GM12878 (cell line): ENCODE results near the gene CDC25C. TPM values are rescaled to one million over a fixed set of nuclear protein-coding genes. Genes with fewer than 3 reads are reported as not detected.

Experiments used
- ASH2L ChIP-seq: fragments of 300-600, 200-600 bp; sonication (generic); IDR thresholded peaks from 2 replicates; pipeline ENCODE4 v1.6.1; 2017; ENCODE audit warnings: low read depth, mild to moderate bottlenecking, borderline replicate concordance
- BMI1 ChIP-seq: fragments of 450-650 bp; IDR thresholded peaks from 2 replicates; pipeline ENCODE4 v1.6.1; 2016; ENCODE audit warnings: mild to moderate bottlenecking, moderate library complexity, borderline replicate concordance
- EED ChIP-seq: sonication (generic); IDR thresholded peaks from 2 replicates; pipeline ENCODE4 v1.6.1; 2016; ENCODE audit warnings: antibody characterized with exemption, low read depth
- ESRRA ChIP-seq: IDR thresholded peaks from 2 replicates; pipeline ENCODE4 v1.6.1; 2012; ENCODE audit warnings: mild to moderate bottlenecking, low read length, improper control_type of control experiment
- FOS ChIP-seq: IDR thresholded peaks from 3 replicates; pipeline ENCODE4 v1.6.1; 2011; ENCODE audit warnings: borderline replicate concordance; ENCODE audit not compliant: insufficient read length; ENCODE audit errors: extremely low read depth
- IRF4 ChIP-seq: IDR thresholded peaks from 2 replicates; pipeline ENCODE4 v1.6.1; 2011; ENCODE audit warnings: low read depth, low read length
- KDM1A ChIP-seq: fragments of 200-600 bp; sonication (generic); IDR thresholded peaks from 2 replicates; pipeline ENCODE4 v1.6.1; 2016; ENCODE audit warnings: borderline replicate concordance
- RAD51 ChIP-seq: fragments of 450-650 bp; IDR thresholded peaks from 2 replicates; pipeline ENCODE4 v1.6.1; 2016; ENCODE audit warnings: moderate library complexity, mild to moderate bottlenecking, inconsistent platforms
- RELA ChIP-seq: fragments of 450-650 bp; IDR thresholded peaks from 2 replicates; pipeline ENCODE4 v1.8.0; 2014; ENCODE audit warnings: borderline replicate concordance; ENCODE audit not compliant: partially characterized antibody
- SIX5 ChIP-seq: IDR thresholded peaks from 2 replicates; pipeline ENCODE4 v1.6.1; 2011; ENCODE audit warnings: mild to moderate bottlenecking, low read depth, low read length, moderate library complexity; ENCODE audit not compliant: severe bottlenecking
- TAF1 ChIP-seq: IDR thresholded peaks from 2 replicates; pipeline ENCODE4 v1.6.1; 2011; ENCODE audit warnings: mild to moderate bottlenecking, low read depth, low read length, borderline replicate concordance
- TCF7 ChIP-seq: IDR thresholded peaks from 2 replicates; pipeline ENCODE4 v1.6.1; 2014; ENCODE audit warnings: antibody characterized with exemption, borderline replicate concordance
- YY1 ChIP-seq: IDR thresholded peaks from 2 replicates; pipeline ENCODE4 v1.6.1; 2011; ENCODE audit warnings: low read depth, mild to moderate bottlenecking, low read length
- ZNF622 ChIP-seq: fragments of 450-650 bp; IDR thresholded peaks from 2 replicates; pipeline ENCODE4 v1.6.1; 2017; ENCODE audit warnings: mild to moderate bottlenecking, inconsistent platforms
- polyA plus RNA-seq, 11 experiments: library from polyadenylated mRNA; depleted of rRNA in 4 of 11; unstranded in 6 of 11; stranded (reverse) in 5 of 11; fragments of >200 nt; fragmentation: Nextera tagmentation in 4 of 11; fragmentation: Illumina TruSeq in 1 of 11; extraction: Ambion mirVana in 4 of 11; extraction: Trizol in 1 of 11; gene quantifications; 1 replicate in 1 of 11; 2 replicates in 10 of 11; pipeline versions ENCODE4 v1.2.1 to v1.2.3, GENCODE V29; 2011 to 2016; ENCODE audit warnings: inconsistent platforms in 2 of 11, missing spikeins in 2 of 11, low read depth in 1 of 11
- total RNA-seq, 4 experiments: library from RNA; depleted of rRNA in 3 of 4; stranded (reverse); fragments of >200 nt in 3 of 4; fragmentation: Illumina TruSeq in 1 of 4; extraction: Trizol in 1 of 4; gene quantifications; 2 replicates each; pipeline versions ENCODE4 v1.2.1 to v1.2.3, GENCODE V29; 2013 to 2021
- TF ChIP-seq, protein P1 (sequence below): fragments of 450-650 bp; IDR thresholded peaks from 2 replicates; pipeline ENCODE4 v1.6.1; 2018; ENCODE audit warnings: mild to moderate bottlenecking, low read depth, moderate library complexity; ENCODE audit not compliant: partially characterized antibody
- TF ChIP-seq, protein P2 (sequence below): IDR thresholded peaks from 2 replicates; pipeline ENCODE4 v1.6.1; 2011; ENCODE audit warnings: low read depth, low read length, improper control_type of control experiment, borderline replicate concordance
- TF ChIP-seq, protein P3 (sequence below): fragments of 450-650 bp; formaldehyde crosslinking; IDR thresholded peaks from 2 replicates; pipeline ENCODE4 v1.5.0; 2022; ENCODE audit warnings: mild to moderate bottlenecking, missing genetic modification characterization
- TF ChIP-seq, protein P4 (sequence below): IDR thresholded peaks from 2 replicates; pipeline ENCODE4 v1.6.1; 2011; ENCODE audit warnings: low read depth, mild to moderate bottlenecking, low read length, moderate library complexity, borderline replicate concordance; ENCODE audit errors: extremely low read depth
- TF ChIP-seq, protein P5 (sequence below): fragments of 450-650 bp; IDR thresholded peaks from 2 replicates; pipeline ENCODE4 v1.6.1; 2017; ENCODE audit warnings: antibody characterized with exemption, mild to moderate bottlenecking, moderate library complexity

Gene CDC25C
- total and polyA plus RNA-seq, 10 of the 15 experiments (the other 5 are each of a cell fraction or from before 2014, with no cell fraction given), result 9.2 to 30.7 (median 14.9) TPM

DNA sequence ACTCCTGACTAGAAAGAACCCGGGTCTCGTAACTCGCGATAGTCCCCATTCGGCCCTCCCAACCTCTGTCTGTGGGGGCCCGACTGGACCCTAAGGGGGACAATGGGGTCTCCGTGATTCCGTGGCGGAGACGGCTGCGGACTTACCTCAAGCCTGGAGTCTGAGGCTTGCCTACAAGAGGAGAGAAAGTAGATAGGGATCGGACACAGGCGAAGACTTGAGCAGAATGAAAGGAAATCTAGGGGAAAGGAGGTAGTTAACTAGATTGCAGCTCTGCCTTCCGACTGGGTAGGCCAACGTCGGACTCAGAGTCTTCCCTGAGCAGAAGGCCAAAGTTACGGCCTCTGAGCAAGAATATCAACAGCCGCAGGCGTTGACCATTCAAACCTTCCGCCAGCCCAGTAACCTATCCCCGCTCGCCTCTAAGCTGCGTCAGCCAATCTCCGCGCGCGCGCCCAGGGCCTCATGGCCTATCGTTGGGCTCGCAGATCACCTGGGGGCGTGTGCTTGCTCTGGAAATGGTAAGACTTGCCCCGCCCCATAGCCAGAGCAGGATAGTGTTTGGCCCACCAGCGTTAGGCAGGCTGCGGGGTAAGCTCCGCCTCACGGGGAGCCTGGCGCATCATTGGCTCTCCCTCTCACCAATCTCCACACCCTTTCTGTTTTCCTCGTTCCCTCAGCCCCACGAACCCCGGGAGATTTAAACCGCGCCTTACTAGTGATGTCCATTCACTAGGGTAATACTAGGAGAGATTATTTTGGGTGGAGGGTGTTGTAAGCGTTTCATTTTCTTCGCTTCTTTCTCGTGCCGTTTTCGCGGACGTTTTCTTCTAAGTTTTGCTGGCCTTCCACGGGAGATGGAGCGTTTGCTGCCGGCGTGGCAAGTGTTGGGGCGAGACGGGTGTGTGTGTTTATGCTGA, at the start of gene CDC25C (continued):
- no peak for TF ChIP-seq SIX5
- no peak for TF ChIP-seq TAF1
- TF ChIP-seq BMI1, result no peak
- TF ChIP-seq, protein P1, sequence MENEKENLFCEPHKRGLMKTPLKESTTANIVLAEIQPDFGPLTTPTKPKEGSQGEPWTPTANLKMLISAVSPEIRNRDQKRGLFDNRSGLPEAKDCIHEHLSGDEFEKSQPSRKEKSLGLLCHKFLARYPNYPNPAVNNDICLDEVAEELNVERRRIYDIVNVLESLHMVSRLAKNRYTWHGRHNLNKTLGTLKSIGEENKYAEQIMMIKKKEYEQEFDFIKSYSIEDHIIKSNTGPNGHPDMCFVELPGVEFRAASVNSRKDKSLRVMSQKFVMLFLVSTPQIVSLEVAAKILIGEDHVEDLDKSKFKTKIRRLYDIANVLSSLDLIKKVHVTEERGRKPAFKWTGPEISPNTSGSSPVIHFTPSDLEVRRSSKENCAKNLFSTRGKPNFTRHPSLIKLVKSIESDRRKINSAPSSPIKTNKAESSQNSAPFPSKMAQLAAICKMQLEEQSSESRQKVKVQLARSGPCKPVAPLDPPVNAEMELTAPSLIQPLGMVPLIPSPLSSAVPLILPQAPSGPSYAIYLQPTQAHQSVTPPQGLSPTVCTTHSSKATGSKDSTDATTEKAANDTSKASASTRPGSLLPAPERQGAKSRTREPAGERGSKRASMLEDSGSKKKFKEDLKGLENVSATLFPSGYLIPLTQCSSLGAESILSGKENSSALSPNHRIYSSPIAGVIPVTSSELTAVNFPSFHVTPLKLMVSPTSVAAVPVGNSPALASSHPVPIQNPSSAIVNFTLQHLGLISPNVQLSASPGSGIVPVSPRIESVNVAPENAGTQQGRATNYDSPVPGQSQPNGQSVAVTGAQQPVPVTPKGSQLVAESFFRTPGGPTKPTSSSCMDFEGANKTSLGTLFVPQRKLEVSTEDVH, result no peak
- TF ChIP-seq, protein P2, sequence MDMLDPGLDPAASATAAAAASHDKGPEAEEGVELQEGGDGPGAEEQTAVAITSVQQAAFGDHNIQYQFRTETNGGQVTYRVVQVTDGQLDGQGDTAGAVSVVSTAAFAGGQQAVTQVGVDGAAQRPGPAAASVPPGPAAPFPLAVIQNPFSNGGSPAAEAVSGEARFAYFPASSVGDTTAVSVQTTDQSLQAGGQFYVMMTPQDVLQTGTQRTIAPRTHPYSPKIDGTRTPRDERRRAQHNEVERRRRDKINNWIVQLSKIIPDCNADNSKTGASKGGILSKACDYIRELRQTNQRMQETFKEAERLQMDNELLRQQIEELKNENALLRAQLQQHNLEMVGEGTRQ, result no peak; the same call in 1 of the 2 replicates
- no peak for TF ChIP-seq ZNF622
- TF ChIP-seq, protein P3, sequence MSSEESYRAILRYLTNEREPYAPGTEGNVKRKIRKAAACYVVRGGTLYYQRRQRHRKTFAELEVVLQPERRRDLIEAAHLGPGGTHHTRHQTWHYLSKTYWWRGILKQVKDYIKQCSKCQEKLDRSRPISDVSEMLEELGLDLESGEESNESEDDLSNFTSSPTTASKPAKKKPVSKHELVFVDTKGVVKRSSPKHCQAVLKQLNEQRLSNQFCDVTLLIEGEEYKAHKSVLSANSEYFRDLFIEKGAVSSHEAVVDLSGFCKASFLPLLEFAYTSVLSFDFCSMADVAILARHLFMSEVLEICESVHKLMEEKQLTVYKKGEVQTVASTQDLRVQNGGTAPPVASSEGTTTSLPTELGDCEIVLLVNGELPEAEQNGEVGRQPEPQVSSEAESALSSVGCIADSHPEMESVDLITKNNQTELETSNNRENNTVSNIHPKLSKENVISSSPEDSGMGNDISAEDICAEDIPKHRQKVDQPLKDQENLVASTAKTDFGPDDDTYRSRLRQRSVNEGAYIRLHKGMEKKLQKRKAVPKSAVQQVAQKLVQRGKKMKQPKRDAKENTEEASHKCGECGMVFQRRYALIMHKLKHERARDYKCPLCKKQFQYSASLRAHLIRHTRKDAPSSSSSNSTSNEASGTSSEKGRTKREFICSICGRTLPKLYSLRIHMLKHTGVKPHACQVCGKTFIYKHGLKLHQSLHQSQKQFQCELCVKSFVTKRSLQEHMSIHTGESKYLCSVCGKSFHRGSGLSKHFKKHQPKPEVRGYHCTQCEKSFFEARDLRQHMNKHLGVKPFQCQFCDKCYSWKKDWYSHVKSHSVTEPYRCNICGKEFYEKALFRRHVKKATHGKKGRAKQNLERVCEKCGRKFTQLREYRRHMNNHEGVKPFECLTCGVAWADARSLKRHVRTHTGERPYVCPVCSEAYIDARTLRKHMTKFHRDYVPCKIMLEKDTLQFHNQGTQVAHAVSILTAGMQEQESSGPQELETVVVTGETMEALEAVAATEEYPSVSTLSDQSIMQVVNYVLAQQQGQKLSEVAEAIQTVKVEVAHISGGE, result no peak
- no peak for TF ChIP-seq YY1
- TF ChIP-seq TCF7, result no peak
- TF ChIP-seq FOS, result peak; percentile 63
- TF ChIP-seq, protein P4, sequence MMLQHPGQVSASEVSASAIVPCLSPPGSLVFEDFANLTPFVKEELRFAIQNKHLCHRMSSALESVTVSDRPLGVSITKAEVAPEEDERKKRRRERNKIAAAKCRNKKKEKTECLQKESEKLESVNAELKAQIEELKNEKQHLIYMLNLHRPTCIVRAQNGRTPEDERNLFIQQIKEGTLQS, result no peak
- TF ChIP-seq IRF4, result no peak
- peak; percentile 57 for TF ChIP-seq RAD51
- TF ChIP-seq ESRRA, result 0 out of 2 replicates have a peak, but pooled peaks have one; percentile 14
- TF ChIP-seq KDM1A, result no peak
- TF ChIP-seq RELA, result no peak
- TF ChIP-seq, protein P5, sequence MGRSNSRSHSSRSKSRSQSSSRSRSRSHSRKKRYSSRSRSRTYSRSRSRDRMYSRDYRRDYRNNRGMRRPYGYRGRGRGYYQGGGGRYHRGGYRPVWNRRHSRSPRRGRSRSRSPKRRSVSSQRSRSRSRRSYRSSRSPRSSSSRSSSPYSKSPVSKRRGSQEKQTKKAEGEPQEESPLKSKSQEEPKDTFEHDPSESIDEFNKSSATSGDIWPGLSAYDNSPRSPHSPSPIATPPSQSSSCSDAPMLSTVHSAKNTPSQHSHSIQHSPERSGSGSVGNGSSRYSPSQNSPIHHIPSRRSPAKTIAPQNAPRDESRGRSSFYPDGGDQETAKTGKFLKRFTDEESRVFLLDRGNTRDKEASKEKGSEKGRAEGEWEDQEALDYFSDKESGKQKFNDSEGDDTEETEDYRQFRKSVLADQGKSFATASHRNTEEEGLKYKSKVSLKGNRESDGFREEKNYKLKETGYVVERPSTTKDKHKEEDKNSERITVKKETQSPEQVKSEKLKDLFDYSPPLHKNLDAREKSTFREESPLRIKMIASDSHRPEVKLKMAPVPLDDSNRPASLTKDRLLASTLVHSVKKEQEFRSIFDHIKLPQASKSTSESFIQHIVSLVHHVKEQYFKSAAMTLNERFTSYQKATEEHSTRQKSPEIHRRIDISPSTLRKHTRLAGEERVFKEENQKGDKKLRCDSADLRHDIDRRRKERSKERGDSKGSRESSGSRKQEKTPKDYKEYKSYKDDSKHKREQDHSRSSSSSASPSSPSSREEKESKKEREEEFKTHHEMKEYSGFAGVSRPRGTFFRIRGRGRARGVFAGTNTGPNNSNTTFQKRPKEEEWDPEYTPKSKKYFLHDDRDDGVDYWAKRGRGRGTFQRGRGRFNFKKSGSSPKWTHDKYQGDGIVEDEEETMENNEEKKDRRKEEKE, result no peak
- TF ChIP-seq ASH2L, result peak; percentile 51; the same call in 1 of the 2 replicates
- no peak for TF ChIP-seq EED
